IPS-18a (cell line): ENCODE measurements around the gene ACBD6.

ENCODE experiments used
- H3K27ac ChIP-seq: one replicate; pipeline ENCODE4 v1.5.1; 2013; ENCODE audit warnings: low read length
- H3K27me3 ChIP-seq: one replicate; pipeline ENCODE4 v1.6.1; 2013; ENCODE audit warnings: mild to moderate bottlenecking, low read length; ENCODE audit not compliant: control insufficient read depth, insufficient read depth
- H3K36me3 ChIP-seq: one replicate; pipeline ENCODE4 v1.6.1; 2013; ENCODE audit warnings: low read depth, low read length; ENCODE audit not compliant: control insufficient read depth
- H3K4me1 ChIP-seq: one replicate; pipeline ENCODE4 v1.6.1; 2013; ENCODE audit warnings: low read depth, low read length; ENCODE audit not compliant: control insufficient read depth
- H3K4me3 ChIP-seq: one replicate; pipeline ENCODE4 v1.5.1; 2013; ENCODE audit warnings: low read length
- H3K9ac ChIP-seq: one replicate; pipeline ENCODE4 v1.6.1; 2013; ENCODE audit warnings: mild to moderate bottlenecking, low read length, moderate library complexity
- H3K9me3 ChIP-seq: one replicate; pipeline ENCODE4 v1.6.1; 2013; ENCODE audit warnings: low read depth, low read length; ENCODE audit not compliant: control insufficient read depth

ACBD6 gene

GRCh38 chr1:180261524-180262155, 240.7 kb downstream of the ACBD6 start:
- Histone ChIP-seq H3K4me1 (peaks cover 18% of the 10 kb centered on the region), H3K27me3 (no peaks in the 10 kb centered on the region), H3K9ac (no peak overlapping the region), H3K36me3 (no peaks in the 10 kb centered on the region), H3K27ac (no peak overlapping the region), H3K9me3 (no peaks in the 10 kb centered on the region), H3K4me3 (no peak overlapping the region)

DNA sequence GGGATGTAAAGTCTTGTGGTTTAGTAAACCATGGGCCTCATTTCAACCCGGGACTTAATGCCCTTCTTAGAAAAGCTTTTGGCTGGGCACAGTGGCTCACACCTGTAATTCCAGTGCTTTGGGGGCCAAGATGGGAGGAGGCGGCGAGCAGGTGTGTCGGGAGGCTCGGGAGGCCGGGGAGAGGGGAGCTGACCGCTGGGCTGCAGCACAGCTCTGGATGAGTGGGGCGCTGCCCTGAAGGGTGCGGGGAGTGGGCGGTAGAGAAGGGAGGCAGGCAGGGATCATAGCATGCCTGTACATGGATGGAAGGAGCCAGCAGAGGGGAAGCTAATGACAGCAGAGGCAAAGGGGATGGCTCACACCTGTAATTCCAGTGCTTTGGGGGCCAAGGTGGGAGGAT, 241.3 kb downstream of the ACBD6 start:
- no peak overlapping the region for H3K27ac ChIP-seq
- H3K4me3 ChIP-seq: no peak overlapping the region
- H3K27me3 ChIP-seq: no peaks in the 10 kb centered on the region
- no peaks in the 10 kb centered on the region for H3K36me3 ChIP-seq
- H3K9ac ChIP-seq: no peak overlapping the region
- H3K4me1 ChIP-seq: peaks cover 19% of the 10 kb centered on the region
- H3K9me3 ChIP-seq: no peaks in the 10 kb centered on the region

GRCh38 chr1:180260541-180260940, 241.8 kb downstream of the ACBD6 start:
- Histone ChIP-seq H3K4me3 (no peak overlapping the region), H3K9me3 (no peaks in the 10 kb centered on the region), H3K36me3 (no peaks in the 10 kb centered on the region), H3K9ac (no peak overlapping the region), H3K27me3 (no peaks in the 10 kb centered on the region), H3K27ac (no peak overlapping the region), H3K4me1 (peaks cover 16% of the 10 kb centered on the region)

DNA sequence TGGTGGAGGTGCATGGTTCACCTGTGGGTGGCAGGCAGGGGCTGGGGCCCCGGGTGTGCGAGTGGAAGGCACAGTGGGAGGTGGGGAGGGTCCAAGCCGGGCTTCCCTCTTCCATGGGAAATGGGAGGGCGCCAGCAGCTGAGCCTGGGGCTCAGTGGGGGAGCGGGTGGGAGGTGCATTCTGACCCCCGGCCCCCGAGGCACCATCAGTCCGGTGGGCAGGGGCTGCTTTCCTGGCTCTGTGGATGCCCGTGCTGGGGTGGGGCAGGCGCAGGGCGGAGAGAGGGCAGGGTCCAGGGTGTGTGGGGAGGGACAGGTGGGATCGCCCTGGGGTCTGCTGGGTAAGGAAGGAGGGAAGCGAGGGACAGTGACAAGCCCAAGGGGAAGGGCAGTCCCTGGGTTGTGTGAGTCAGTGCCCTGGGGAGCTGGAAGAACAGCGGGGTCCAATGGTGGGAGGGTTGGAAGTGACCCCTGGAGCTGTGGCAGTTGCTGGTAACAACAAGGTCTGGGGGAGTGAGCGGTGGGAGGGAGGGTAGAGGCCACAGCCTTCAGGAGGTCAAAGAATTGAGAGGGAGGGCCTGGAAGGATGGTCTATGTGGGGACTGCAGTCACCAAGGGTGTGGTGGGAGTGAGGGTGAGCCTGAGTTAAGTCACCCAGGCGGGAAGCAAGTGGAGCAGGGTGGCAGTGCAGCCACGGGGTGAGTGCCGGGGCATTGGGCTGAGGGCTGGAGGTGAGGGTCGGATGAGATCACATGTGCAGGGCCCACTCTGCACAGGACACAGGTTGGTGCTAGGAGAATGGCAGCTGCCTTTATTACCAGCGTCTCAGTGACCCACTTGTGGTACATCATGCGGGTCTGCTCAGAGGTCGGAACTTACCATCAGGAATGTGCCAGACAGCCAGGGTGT, 242.7 kb downstream of the ACBD6 start:
- Histone ChIP-seq H3K9me3 (no peaks in the 10 kb centered on the region), H3K36me3 (no peaks in the 10 kb centered on the region), H3K27ac (no peak overlapping the region), H3K27me3 (no peaks in the 10 kb centered on the region), H3K4me1 (peaks cover 9% of the 10 kb centered on the region), H3K4me3 (no peak overlapping the region), H3K9ac (no peak overlapping the region)

DNA sequence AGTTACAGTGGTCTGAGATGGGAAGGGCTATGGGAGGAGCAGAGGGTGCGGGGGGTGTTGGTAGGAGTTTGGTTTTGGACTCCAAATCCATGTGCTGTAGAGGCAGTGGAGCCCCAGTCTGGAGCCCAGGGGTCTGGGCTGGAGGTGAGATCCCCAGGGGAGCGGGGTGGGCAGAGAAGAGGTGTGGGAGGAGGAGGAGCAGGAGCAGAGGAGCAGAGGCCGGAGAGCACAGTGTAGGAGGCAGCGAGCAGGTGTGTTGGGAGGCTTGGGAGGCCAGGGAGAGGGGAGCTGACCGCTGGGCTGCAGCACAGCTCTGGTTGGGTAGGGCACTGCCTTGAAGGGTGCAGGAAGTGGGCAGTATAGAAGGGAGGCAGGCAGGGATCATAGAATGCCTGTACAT, 243.4 kb downstream of the ACBD6 start:
- H3K27ac ChIP-seq: no peak overlapping the region
- no peaks in the 10 kb centered on the region for H3K36me3 ChIP-seq
- no peak overlapping the region for H3K9ac ChIP-seq
- peaks cover 11% of the 10 kb centered on the region for H3K4me1 ChIP-seq
- H3K9me3 ChIP-seq: no peaks in the 10 kb centered on the region
- no peak overlapping the region for H3K4me3 ChIP-seq
- no peaks in the 10 kb centered on the region for H3K27me3 ChIP-seq

GRCh38 chr1:180258290-180258689, 244.1 kb downstream of the ACBD6 start:
- Histone ChIP-seq H3K27ac (no peak overlapping the region), H3K4me3 (no peak overlapping the region), H3K4me1 (peaks cover 11% of the 10 kb centered on the region), H3K36me3 (no peaks in the 10 kb centered on the region), H3K9ac (no peak overlapping the region), H3K27me3 (no peaks in the 10 kb centered on the region), H3K9me3 (no peaks in the 10 kb centered on the region)

- no peak overlapping the region for H3K27ac ChIP-seq
- no peaks in the 10 kb centered on the region for H3K27me3 ChIP-seq
- H3K4me1 ChIP-seq: peaks cover 11% of the 10 kb centered on the region
- H3K36me3 ChIP-seq: no peaks in the 10 kb centered on the region
- no peaks in the 10 kb centered on the region for H3K9me3 ChIP-seq
- no peak overlapping the region for H3K4me3 ChIP-seq
- H3K9ac ChIP-seq: no peak overlapping the region
Observed at GRCh38 chr1:180257486-180257885, 244.9 kb downstream of the ACBD6 start.

DNA sequence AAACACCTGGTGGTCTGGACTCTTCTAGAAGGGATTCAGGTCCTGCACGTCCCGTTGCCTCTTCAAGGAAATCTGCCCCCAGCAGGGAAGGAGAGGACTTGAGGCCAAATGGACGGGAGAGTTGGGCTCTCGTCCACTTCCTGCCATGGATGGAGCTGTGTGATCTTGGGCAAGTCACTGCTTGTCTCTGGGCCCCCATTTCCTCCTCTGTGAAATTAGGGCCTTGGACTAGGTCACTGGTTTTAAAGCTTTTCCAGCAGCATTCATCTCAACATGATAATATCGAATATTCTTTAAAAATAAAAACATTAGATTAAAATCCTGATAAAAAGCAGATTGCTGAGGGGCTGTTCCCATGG, 245.4 kb downstream of the ACBD6 start:
- H3K36me3 ChIP-seq: no peaks in the 10 kb centered on the region
- H3K4me3 ChIP-seq: no peak overlapping the region
- no peaks in the 10 kb centered on the region for H3K27me3 ChIP-seq
- H3K9ac ChIP-seq: no peak overlapping the region
- H3K9me3 ChIP-seq: no peaks in the 10 kb centered on the region
- no peak overlapping the region for H3K27ac ChIP-seq
- H3K4me1 ChIP-seq: peaks cover 11% of the 10 kb centered on the region

- Histone ChIP-seq H3K27me3 (no peaks in the 10 kb centered on the region), H3K36me3 (no peaks in the 10 kb centered on the region), H3K9ac (no peak overlapping the region), H3K4me1 (peaks cover 11% of the 10 kb centered on the region), H3K27ac (no peak overlapping the region), H3K4me3 (no peak overlapping the region), H3K9me3 (no peaks in the 10 kb centered on the region)
Observed at GRCh38 chr1:180256341-180257027, 245.9 kb downstream of the ACBD6 start.

DNA sequence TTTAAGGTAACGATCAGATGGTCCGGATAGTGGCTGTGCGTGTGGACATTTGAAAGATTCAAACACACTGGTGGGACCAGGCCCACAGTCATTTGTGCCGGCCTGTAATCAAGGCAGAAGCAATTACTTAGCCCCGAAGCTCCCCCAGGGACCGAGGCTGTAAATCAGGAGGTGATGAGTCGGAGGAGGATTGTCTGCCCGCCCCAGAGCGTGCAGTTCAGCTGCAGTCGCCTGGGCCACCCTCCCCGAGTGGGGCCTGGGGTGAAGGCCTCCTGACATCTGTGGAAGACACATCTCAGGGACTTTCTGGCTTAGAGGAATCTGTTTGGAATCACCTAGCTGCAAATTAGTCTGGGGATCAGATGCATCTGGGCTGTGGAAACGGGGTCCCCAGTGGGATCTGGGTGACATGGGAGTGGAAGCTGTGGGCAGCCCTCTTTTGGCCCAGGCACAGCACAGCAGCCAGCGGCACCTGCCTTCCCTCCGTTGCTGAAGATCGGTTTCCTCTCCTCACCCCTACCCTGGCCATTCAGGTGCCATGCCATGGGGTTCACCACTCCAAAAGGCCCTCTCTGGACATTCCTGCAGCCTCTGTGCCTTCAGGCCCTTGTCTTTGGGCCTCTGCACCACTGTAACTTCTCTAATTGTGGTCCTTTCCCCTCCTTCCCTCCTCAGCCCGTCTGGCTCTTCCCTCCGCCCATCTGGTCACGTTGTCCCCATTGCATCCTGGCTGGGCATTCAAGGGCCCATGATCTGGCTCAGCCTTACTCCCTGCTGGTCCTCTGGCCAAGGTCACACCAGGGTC, 246.6 kb downstream of the ACBD6 start:
- no peak overlapping the region for H3K9ac ChIP-seq
- no peaks in the 10 kb centered on the region for H3K27me3 ChIP-seq
- peaks cover 11% of the 10 kb centered on the region for H3K4me1 ChIP-seq
- H3K27ac ChIP-seq: no peak overlapping the region
- no peak overlapping the region for H3K4me3 ChIP-seq
- no peaks in the 10 kb centered on the region for H3K9me3 ChIP-seq
- no peaks in the 10 kb centered on the region for H3K36me3 ChIP-seq

GRCh38 chr1:180254854-180255253, 247.5 kb downstream of the ACBD6 start:
- peaks cover 11% of the 10 kb centered on the region for H3K4me1 ChIP-seq

More at GRCh38 chr1:180254854-180255253, 247.5 kb downstream of the ACBD6 start:
- H3K9ac ChIP-seq: no peak overlapping the region
- no peaks in the 10 kb centered on the region for H3K9me3 ChIP-seq
- no peak overlapping the region for H3K4me3 ChIP-seq
- no peaks in the 10 kb centered on the region for H3K36me3 ChIP-seq
- H3K27me3 ChIP-seq: no peaks in the 10 kb centered on the region
- H3K27ac ChIP-seq: no peak overlapping the region
